ENCODE results near the gene ELMOD3.
A peak's percentile ranks its signal among the peaks of the same experiment; 100 is the strongest.
"Not testable (repeated sequence)": the region's sequence is repeated elsewhere in the genome, so short reads cannot be mapped to it uniquely, and the experiment has no call there.

Gene ELMOD3

GRCh38 chr2:85312404-85312803, 42.2 kb upstream of the ELMOD3 start:
- DNase-seq (ENCODE audit: low read depth): no peak
- no peak for TF ChIP-seq CTCF (IDR thresholded peaks at IDR 0.05; ENCODE audit: insufficient read depth, low read depth, low read length, missing control alignments)

GRCh38 chr2:85314884-85315242, 39.7 kb upstream of the ELMOD3 start:
- TF ChIP-seq CTCF (IDR thresholded peaks at IDR 0.05; ENCODE audit: insufficient read depth, low read depth, low read length, missing control alignments): no peak
- no peak for DNase-seq (ENCODE audit: low read depth)
- H3K4me3 ChIP-seq (ENCODE audit: low read depth, low read length): no peak overlapping the region

More at GRCh38 chr2:85312404-85312803, 42.2 kb upstream of the ELMOD3 start:
- no peak overlapping the region for H3K4me3 ChIP-seq (ENCODE audit: low read depth, low read length)

GRCh38 chr2:85315921-85316320, 38.6 kb upstream of the ELMOD3 start:
- not testable (repeated sequence) for H3K4me3 ChIP-seq (ENCODE audit: low read depth, low read length)

GRCh38 chr2:85318222-85319074, 36.1 kb upstream of the ELMOD3 start:
- peak; percentile 58 for DNase-seq (ENCODE audit: low read depth)

More at GRCh38 chr2:85315921-85316320, 38.6 kb upstream of the ELMOD3 start:
- not testable (repeated sequence) for DNase-seq (ENCODE audit: low read depth)

GRCh38 chr2:85319796-85320195, 34.8 kb upstream of the ELMOD3 start:
- TF ChIP-seq CTCF (IDR thresholded peaks at IDR 0.05; ENCODE audit: insufficient read depth, low read depth, low read length, missing control alignments): no peak
- H3K4me3 ChIP-seq (ENCODE audit: low read depth, low read length): no peak overlapping the region

More at GRCh38 chr2:85318222-85319074, 36.1 kb upstream of the ELMOD3 start:
- no peak overlapping the region for H3K4me3 ChIP-seq (ENCODE audit: low read depth, low read length)
- TF ChIP-seq CTCF (IDR thresholded peaks at IDR 0.05; ENCODE audit: insufficient read depth, low read depth, low read length, missing control alignments): no peak

GRCh38 chr2:85323351-85323987, 31.1 kb upstream of the ELMOD3 start:
- no peak overlapping the region for H3K4me3 ChIP-seq (ENCODE audit: low read depth, low read length)
- DNase-seq (ENCODE audit: low read depth): no peak
- TF ChIP-seq CTCF (IDR thresholded peaks at IDR 0.05; ENCODE audit: insufficient read depth, low read depth, low read length, missing control alignments): no peak

More at GRCh38 chr2:85319796-85320195, 34.8 kb upstream of the ELMOD3 start:
- DNase-seq (ENCODE audit: low read depth): no peak

- not testable (repeated sequence) for DNase-seq (ENCODE audit: low read depth); H3K4me3 ChIP-seq (ENCODE audit: low read depth, low read length)
These were observed 30.6 kb upstream of the ELMOD3 start for GRCh38 chr2:85323988-85324367.

Data from GM12865 (cell line).